GM12878 (cell line): ENCODE results near the gene ELMOD3.

Source experiments
- BHLHE40 ChIP-seq, 2 experiments: fragments of 450-650 bp in 1 of 2; IDR thresholded peaks; 2 replicates each; pipeline ENCODE4 v1.6.1; 2011 to 2017; ENCODE audit warnings: low read depth in 2 of 2, borderline replicate concordance in 1 of 2, improper control_type of control experiment in 1 of 2, low read length in 1 of 2, mild to moderate bottlenecking in 1 of 2
- BRCA1 ChIP-seq: IDR thresholded peaks from 2 replicates; pipeline ENCODE4 v1.6.1; 2011; ENCODE audit warnings: low read depth, low read length, improper control_type of control experiment
- CTCF ChIP-seq, 3 experiments: IDR thresholded peaks in 2 of 3; conservative IDR thresholded peaks in 1 of 3; 2 replicates each; pipeline ENCODE4 v1.5.1; 2011; ENCODE audit warnings: low read depth in 3 of 3, low read length in 3 of 3, mild to moderate bottlenecking in 3 of 3, control low read depth in 2 of 3, moderate library complexity in 2 of 3, inconsistent platforms in 1 of 3, mixed read lengths in 1 of 3; ENCODE audit not compliant: control insufficient read depth in 2 of 3, insufficient read depth in 1 of 3; ENCODE audit errors: extremely low read depth in 1 of 3
- EED ChIP-seq: sonication (generic); IDR thresholded peaks from 2 replicates; pipeline ENCODE4 v1.6.1; 2016; ENCODE audit warnings: antibody characterized with exemption, low read depth
- EP300 ChIP-seq, 2 experiments: fragments of 150-350 bp in 1 of 2; IDR thresholded peaks; 2 replicates each; pipeline ENCODE4 v1.6.1; 2011 to 2012; ENCODE audit warnings: low read depth in 2 of 2, low read length in 2 of 2, borderline replicate concordance in 1 of 2, improper control_type of control experiment in 1 of 2, inconsistent platforms in 1 of 2; ENCODE audit not compliant: control insufficient read depth in 1 of 2
- HSF1 ChIP-seq: fragments of 150-350 bp; IDR thresholded peaks from 2 replicates; pipeline ENCODE4 v1.6.1; 2014; ENCODE audit warnings: mild to moderate bottlenecking, low read depth, low read length
- MYC ChIP-seq: IDR thresholded peaks from 2 replicates; pipeline ENCODE4 v1.6.1; 2011; ENCODE audit warnings: mild to moderate bottlenecking, low read length, moderate library complexity, inconsistent platforms; ENCODE audit not compliant: insufficient read depth, insufficient replicate concordance, insufficient read length, severe bottlenecking
- PML ChIP-seq: IDR thresholded peaks from 2 replicates; pipeline ENCODE4 v1.6.1; 2012; ENCODE audit warnings: low read length, inconsistent platforms
- POLR2A ChIP-seq: IDR thresholded peaks from 2 replicates; pipeline ENCODE4 v1.6.1; 2011; ENCODE audit warnings: low read depth, mild to moderate bottlenecking, low read length
- PRDM15 ChIP-seq: fragments of 450-650 bp; formaldehyde crosslinking; IDR thresholded peaks from 2 replicates; pipeline ENCODE4 v1.4.0; 2020; ENCODE audit warnings: mild to moderate bottlenecking, moderate library complexity
- RAD51 ChIP-seq: fragments of 450-650 bp; IDR thresholded peaks from 2 replicates; pipeline ENCODE4 v1.6.1; 2016; ENCODE audit warnings: moderate library complexity, mild to moderate bottlenecking, inconsistent platforms
- TBL1XR1 ChIP-seq: IDR thresholded peaks from 2 replicates; pipeline ENCODE4 v1.6.1; 2012; ENCODE audit warnings: low read depth, low read length, improper control_type of control experiment
- YY1 ChIP-seq: IDR thresholded peaks from 2 replicates; pipeline ENCODE4 v1.6.1; 2011; ENCODE audit warnings: low read depth, mild to moderate bottlenecking, low read length
- ZBTB33 ChIP-seq: fragments of 450-650 bp; IDR thresholded peaks from 2 replicates; pipeline ENCODE4 v1.6.1; 2017; ENCODE audit warnings: mild to moderate bottlenecking

GRCh38 chr2:85394261-85394681, 39.7 kb downstream of the ELMOD3 start:
- no peak for TF ChIP-seq EP300 (IDR thresholded peaks at IDR 0.05; ENCODE audit: borderline replicate concordance in 1 of 2, control insufficient read depth in 1 of 2, low read depth in 2 of 2, low read length in 2 of 2)
- TF ChIP-seq PRDM15 (CRISPR knock-in tag) = no peak
- TF ChIP-seq CTCF (IDR thresholded peaks at IDR 0.05 in 2 of 3, conservative IDR thresholded peaks at IDR 0.05 in 1 of 3; ENCODE audit: control insufficient read depth in 2 of 3, extremely low read depth in 1 of 3, insufficient read depth in 1 of 3, low read depth in 3 of 3, low read length in 3 of 3) = no peak
- no peak for TF ChIP-seq EED
- no peak for TF ChIP-seq BRCA1
- no peak for TF ChIP-seq POLR2A
- TF ChIP-seq MYC = no peak
- no peak for TF ChIP-seq YY1
- TF ChIP-seq RAD51 = no peak
- TF ChIP-seq HSF1 = no peak
- no peak for TF ChIP-seq TBL1XR1
- TF ChIP-seq PML = no peak
- no peak for TF ChIP-seq ZBTB33
- no peak for TF ChIP-seq BHLHE40 (IDR thresholded peaks at IDR 0.05; ENCODE audit: borderline replicate concordance in 1 of 2, low read depth in 2 of 2, low read length in 1 of 2)
